HG02840 (cell line): ENCODE data around the gene IFT122.

Source experiments
- ATAC-seq: cut with Tn5 transposase; IDR thresholded peaks from one replicate; pipeline ENCODE4 v1.9.1; 2021; ENCODE audit warnings: mild to moderate bottlenecking, moderate library complexity, moderate number of reproducible peaks; ENCODE audit not compliant: unreplicated experiment, low FRiP score

IFT122 gene

DNA sequence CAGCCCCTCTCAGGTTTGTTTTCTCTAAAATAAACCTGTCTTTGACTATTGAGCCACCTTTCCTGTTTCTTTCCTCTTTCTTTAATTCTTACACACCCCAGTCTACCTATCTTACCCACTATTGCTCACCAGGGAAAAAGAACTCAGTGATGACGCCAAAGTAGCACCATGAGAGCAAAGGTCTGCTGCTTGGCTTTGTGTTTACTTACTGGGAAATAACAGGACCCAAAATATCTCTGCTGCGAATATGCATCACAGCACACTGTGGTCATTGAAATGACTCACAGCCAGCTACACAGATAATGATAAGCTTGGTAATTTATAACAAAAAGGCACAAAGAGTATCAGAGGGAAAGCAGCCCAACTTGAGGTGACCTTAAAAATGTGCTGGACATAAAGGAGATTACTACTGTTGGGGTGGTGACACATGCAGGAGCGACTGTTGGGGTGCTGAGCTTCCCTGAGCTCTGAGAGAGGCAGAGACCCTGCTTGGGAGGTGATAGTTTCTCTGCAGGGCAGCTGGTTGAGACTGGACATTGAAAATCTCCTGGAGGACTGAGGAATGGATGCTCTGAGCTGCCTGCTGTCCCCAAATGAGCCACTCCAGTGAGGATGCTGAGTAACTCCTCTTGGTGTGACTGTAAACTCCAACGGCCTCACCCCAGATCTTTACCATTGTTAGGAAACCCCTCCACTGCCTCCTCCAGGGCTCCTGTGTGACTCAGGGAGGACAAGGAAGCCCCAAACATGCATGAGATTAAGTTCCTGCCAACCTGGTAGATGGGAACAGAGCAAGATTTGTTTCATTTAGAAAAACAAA is 26.1 kb upstream of the IFT122 start:
- no peak for ATAC-seq

DNA sequence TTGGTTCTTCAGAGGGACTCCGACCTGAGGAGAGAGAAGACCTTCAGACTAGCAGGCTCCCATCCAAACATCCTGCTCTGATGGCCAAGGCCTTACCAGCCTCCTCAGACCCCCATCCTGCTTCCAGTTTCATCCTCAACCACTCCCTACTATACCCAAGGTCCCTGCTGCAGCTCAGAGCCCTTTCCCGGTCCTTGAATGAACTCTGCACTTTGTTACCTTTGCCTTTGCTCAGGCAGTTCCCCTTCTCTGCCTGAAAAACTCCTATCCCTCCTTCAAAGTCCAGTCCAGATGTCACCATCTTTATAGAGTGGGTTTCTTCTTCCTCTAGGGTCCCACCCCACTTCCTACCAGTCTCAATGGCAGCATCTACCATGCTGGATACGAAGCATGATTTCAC is 24.6 kb upstream of the IFT122 start:
- ATAC-seq, result no peak

- no peak for ATAC-seq
Measured at GRCh38 chr3:129415830-129416229, 24.2 kb upstream of the IFT122 start.

DNA sequence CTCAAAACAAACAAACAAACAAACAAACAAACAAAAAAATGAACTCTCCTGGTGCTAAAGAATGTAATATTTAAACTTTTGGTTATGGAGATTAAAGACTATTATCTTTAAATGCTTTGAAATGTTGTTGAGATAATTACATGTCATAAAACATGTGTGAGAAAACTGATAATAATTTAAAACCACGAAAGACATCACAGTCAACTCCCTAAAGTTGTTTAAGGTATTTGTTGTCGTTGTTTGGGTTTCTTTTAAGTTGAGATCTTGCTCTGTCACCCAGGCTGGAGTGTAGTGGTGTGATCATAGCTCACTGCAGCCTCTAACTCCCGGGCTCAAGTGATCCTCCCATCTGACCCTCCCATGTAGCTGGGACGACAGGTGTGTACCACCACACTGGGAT is 23.6 kb upstream of the IFT122 start:
- ATAC-seq, result no peak

- ATAC-seq, result no peak
Measured at GRCh38 chr3:129417326-129417725, 22.7 kb upstream of the IFT122 start.

DNA sequence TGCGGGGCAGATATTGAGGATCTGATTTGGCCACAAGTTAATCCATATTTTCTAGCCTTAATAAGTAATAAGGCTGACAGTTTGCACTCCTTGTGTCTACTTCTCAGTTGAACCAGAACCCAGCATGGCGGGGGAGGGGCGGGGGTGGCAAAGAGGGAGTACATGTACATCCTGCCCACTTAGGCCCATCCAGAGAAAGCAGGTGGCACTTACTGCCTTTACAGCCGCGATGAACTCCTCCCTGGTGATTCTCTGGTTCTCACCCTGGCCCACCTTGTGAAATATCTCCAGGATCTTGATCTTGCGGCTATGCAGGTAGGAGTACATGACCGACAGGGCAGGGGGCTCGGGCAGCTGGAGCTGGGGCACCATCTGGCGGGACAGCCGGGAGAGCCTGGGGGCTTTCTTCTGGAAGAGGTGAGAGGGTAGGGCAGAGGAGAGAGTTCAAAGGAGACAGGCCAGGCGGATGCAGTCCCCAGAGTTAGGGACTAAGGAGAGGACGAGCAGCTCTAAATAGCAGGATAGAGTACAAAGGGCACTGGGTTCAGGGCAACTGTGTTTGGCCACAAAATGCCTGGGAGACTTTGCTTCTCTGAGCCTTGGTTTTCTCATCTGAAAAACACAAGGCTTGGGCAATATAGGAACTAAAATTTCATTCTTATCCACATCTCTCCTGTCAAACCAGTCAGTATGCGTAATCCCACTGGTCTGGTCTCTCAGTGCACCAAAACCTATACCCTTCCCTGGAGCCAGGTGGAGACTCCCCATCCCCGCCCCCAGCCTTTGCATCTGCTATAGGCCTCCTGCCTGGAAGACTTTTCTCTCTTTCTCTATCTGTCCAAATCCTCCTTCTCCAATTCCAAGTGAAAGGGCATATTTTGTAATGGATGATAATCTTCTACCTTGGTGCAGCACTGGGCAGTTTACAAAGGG is 21.7 kb upstream of the IFT122 start:
- no peak for ATAC-seq

DNA sequence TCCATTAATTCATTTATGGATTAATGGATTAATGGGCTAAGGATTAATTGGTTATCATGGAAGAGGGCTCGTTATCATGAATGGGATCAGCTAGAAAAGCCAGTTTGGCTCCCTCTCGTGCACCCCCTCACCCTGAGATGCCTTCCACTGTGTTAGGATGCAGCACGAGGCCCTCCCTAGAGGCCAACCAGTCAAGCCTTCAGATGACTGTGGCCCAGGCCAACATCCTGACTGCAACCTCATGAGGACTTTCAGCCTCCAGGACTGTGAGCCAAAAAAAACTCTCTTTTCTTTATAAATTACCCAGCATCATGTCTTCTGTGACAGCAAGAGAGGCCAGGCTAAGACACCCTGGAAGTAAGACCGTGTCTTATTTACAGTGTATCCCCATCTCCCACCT is 20.5 kb upstream of the IFT122 start:
- no peak for ATAC-seq

DNA sequence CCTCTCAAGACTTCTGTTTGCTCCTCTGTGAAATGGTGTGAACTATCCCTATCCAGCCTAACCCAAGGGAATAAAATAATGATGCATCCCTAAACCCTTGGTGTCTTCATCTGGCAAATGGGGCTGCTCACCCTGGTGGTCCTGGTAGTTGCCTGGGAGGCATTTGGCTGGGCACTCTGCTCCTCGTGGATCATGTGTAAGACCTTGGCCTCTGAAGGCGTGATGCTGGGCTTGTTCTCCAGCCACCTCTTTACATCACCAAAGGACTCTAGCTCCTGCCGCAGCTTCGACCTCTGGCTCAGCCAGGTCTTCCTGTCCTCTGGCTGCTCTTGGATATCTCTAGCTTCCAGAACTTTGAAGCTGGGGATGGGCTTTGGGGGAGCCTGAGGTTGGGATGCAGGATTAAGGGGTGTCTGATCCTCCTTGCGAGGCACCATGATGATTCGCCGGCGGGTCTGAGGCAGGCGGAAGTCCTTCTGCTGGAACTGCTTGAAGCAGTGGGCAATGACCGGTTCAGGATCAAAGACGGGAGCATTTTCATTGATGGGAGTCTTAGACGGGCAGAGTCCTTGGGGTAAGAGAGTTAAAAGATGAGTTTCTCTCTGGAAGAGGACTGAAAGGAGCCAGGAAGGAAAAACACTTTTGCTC is 18.7 kb upstream of the IFT122 start:
- ATAC-seq, result no peak

DNA sequence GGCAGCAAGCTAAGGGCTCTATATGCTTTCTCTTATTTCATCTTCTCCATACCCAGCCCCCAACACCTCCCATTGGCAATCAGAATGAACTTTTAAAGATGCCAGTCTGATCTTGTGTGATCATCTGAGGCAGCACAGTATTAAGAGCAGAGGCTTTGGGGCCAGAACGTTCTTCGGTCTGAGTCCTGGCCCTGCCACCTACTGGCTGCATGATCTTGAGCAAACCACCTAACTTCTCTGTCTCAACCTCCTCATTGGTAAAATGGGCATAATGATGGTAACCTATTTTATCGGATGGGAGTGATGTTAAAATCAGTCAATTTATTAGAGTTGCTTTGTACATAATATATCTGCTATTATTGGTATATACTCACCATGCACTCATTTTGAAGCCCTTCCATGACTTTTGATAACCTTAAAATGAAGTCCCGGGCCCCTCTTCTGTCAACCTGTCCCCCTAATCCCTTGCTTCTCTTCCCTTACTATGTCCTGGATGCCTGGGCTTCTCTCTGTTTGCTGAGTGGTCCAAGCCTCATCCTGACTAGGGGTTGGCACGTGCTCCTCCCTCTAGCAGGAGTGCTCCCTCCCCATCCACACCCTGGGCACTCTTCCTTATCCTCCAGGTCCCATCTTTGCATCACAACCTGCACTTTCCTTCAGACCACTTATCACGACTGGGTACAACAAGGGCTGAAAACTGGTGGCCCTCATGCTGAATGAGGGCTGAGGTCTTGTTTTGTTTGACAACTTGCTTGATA is 17.9 kb upstream of the IFT122 start:
- no peak for ATAC-seq

GRCh38 chr3:129422897-129423296 is 17.1 kb upstream of the IFT122 start:
- no peak for ATAC-seq

DNA sequence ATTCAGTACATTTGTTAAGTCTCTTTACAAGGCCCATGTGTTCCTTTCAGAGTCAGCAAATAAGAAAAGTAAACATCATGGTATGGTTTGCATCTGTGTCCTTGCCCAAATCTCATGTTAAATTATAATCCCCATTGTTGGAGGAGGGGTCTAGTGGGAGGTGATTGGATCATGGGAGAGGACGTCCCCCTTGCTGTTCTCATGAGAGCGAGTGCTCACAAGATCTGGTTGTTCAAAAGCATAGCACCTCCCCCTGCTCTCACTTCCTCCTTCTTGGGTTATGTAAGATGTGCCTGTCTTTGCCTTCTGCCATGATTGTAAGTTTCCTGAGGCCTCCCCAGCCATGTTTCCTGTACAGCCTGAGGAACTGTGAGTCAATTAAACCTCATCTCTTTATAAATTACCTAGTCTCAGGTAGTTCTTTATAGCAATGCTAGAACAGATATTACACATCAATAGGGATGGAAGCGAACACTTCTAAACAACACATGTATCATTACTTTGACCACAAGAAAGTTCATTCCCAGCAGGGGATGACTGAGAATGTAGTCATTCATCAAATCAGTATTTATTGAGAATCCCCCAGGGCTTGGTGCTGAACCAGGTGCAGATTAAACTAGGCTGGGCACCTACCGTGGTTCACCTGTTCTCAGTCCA is 15.7 kb upstream of the IFT122 start:
- ATAC-seq, result no peak

DNA sequence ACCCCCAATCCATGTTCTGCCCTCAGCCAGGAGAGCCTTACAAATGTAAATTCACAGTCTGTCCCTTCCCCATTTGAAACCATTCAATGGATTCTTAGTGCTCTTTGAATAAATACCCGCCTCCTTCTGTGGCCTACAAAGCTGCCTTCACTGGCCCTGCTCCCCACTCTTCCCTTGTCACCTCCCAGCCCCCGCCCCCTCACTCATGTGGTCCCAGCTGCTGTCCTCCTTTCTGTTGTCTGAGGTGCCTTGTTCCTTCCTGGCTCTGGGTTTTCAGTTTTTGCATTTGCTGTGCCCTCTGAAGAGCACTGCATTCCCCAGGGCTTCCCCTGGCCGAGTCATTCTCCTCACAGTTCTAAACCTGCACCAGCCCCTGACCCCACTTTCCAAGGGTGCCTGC is 14.8 kb upstream of the IFT122 start:
- ATAC-seq, result no peak

GRCh38 chr3:129425619-129426018 is 14.4 kb upstream of the IFT122 start:
- ATAC-seq, result no peak

- no peak for ATAC-seq
Measured at GRCh38 chr3:129428007-129428375, 12.0 kb upstream of the IFT122 start.

DNA sequence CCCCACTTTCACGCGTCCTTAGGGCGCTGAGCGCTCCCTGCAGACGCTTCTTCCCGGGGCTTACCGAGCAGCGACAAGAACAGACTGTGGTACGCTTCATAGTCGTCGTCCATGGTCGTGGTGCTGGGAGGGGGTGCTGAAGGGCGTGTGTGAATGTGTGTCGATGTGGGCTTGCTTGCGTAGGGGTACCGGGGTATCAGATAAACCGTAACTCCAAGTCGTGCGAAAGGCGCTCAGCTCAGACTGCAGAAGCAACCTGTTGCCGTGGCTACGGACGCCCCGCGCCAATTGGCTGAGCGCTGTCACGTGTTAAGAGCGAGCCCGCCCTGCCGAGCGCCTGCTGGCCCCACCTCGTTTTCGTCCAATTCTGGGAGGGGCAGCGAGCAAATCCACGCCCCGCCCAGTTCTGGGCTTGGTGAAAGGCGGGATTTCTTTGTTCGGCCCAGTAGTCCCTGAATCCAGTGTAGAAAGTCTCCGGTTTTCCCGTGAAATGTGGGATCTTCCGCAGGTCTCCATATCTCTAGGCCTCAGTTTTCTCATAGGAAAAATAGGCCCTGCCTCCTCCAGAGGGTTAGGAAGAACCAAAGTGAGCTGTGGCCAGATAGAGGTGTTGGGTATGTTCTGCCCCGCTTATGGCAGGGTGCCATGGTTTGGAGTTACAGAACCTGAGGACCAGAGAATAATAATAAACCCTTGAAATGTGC is 11.5 kb upstream of the IFT122 start, which contains the start of gene EFCAB12:
Gene EFCAB12 (minus strand): TSS at position 261 of the 704 bp plus-strand sequence. CDS start 148 bp downstream, at position 113.
- ATAC-seq, result peak; percentile 75

DNA sequence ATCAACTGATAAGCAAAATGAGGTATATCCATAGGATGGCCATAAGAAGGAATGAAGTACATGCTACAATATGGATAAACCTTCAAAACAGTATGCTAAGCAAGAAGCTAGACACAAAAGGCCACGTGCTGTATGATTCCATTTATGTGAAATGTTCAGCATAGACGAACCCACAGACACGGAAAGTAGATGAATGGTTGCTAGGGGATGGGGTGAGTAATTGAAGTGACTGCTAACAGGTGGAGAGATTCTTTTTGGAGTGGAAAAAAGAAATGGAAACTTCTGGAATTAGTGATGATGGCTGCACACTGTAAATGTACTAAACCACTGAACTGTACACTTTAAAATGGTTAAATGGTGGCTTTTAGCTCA is 11.0 kb upstream of the IFT122 start:
- no peak for ATAC-seq

DNA sequence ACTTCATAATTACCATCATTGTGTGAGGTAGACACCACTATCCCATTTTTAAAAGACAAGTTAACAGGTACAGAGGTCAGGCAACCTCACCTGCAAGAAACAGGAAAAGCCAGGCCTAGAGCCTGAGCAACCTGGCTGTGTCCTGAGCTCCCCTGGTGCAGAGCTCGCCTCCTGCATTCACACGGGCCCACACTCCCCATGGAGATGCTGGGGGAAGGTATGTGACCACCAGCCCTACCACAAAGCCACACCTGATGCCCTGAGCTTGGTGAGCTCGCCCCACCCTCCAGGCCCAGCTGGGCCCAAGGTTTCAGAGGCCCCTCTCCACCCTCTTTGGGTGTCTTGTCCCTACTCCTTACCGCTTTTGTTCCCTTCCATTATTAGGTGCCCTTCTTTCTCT is 10.4 kb upstream of the IFT122 start:
- ATAC-seq, result no peak

DNA sequence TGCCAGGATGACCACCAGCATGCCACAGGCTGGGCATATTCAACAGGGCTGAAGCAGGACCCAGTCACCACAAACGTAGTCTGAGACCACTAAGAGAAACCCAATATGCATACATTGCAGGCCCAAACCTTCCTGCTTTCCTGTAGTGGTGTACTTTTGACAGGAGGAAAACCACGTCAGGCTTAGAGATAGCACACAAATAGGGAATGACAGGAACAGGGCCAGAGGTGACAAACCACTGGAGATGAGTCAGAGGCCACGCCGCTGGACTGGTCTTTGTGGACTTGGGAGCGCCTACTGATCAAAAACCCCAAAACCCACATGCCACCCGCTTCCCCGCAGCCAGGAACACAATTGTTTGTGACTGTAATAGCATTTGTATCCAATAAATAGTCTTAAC is 8.0 kb upstream of the IFT122 start:
- ATAC-seq, result no peak

DNA sequence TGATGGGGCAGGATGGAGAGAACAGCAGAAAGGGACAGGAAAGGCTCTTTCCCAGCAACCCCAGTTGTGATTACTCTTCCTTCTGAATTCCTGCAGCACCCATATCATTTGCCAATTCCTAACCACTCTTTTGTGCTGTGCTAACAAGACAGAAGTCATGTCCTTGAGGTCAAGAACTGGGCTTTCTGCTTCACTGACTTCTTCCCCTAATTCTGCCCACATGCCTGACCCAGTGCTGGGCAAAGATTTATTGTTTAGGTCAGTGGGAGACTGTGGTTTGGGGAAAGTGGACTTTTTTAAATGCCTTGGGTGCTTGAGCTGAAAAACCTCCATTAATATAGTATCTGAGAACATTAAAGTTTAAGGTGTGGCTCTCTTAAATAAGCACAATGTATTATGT is 7.4 kb upstream of the IFT122 start:
- ATAC-seq, result no peak
